ENCODE results near the gene CTNNBL1. TPM values are rescaled to one million over a fixed set of nuclear protein-coding genes. Genes with fewer than 3 reads are reported as not detected.

The CTNNBL1 gene
- total RNA-seq, 1 experiment from 2014 or later, result 49.9 TPM

DNA sequence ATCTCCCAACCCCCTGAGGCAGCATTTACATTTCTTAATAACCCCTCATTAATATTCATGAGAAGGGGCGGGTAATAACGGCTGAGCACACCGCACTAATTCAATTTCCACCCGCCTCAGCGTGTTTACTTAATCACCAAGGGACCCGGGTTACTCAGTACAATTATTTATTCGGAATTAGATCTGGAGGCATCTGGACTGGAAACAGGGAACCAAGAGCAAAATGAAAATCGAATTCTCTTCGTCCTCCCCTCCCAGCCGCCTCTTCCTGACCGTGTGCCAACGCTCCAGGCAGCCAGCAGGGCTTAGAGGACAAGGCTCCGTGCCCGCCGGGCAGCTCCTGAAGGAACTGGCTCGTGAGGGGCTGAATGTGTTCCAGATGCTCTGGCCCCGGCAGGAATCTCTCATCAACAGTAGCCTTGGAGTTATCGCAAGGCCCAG lies 23.5 kb upstream of the CTNNBL1 start:
- intact Hi-C loops (cut with micrococcal nuclease), result no loop called here
- H3K36me3 ChIP-seq (ENCODE audit: low read depth, low read length), result no peaks in the 10 kb centered on the region
- no TSS peak for BruUV-seq (replicated peaks)
- H3K27ac ChIP-seq (ENCODE audit: low read length), result no peak overlapping the region
- H2AFZ ChIP-seq (ENCODE audit: low read length), result peak overlapping the region; percentile 20; the same call in 1 of the 2 replicates
- CTCF ChIA-PET, result no interaction called here
- H3K27me3 ChIP-seq (ENCODE audit: low read length), result peaks cover 4% of the 10 kb centered on the region; the same call in 1 of the 2 replicates
- peak overlapping the region; percentile 66 for H3K4me2 ChIP-seq (ENCODE audit: low read length)
- 0 out of 2 replicates have a peak, but pooled peaks cover 2% of the 10 kb centered on the region for H3K9me3 ChIP-seq (ENCODE audit: low read length)
- H4K20me1 ChIP-seq (ENCODE audit: low read length), result no peaks in the 10 kb centered on the region
- POLR2A ChIA-PET (ENCODE audit: unreplicated experiment), result no interaction called here
- no peak for TF ChIP-seq EZH2phosphoT487 (IDR thresholded peaks at IDR 0.05; ENCODE audit: borderline replicate concordance, low read length)
- no peak for TF ChIP-seq EZH2 (IDR thresholded peaks at IDR 0.05; ENCODE audit: low read length, unreplicated experiment)
- H3K9ac ChIP-seq (ENCODE audit: low read length), result no peak overlapping the region
- H3K4me3 ChIP-seq (ENCODE audit: low read length), result peak overlapping the region; percentile 50
- no peaks in the 10 kb centered on the region for H3F3A ChIP-seq (ENCODE audit: low read length, unreplicated experiment)
- H3K4me1 ChIP-seq (ENCODE audit: insufficient read depth, low read length), result peaks cover 12% of the 10 kb centered on the region
- ATAC-seq (peak; percentile 46; the same call in 1 of the 2 replicates), DNase-seq (no peak)
- no peaks in the 10 kb centered on the region for H3K79me2 ChIP-seq (ENCODE audit: low read length)
- H3K9me2 ChIP-seq (replicated peaks; ENCODE audit: low read length), result no peaks in the 10 kb centered on the region

DNA sequence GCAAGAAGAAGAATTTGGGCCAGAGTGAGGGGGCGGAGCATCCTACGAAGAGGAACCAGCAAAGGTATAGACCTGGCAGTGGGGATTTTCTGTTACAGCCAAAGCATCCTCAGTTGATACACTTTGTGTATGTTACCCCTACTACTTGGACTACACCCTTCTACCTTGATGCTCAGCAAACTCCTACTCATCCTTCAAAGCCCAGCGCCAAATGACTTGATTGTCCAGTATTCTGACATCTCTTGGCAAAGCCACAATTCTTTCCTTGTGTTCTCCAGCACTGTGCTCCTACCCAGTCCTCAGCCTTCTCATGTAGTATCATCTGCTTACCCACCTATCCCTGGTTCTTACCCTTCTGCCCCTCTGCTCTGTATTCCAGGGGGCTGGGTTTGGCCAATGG lies 21.7 kb upstream of the CTNNBL1 start:
- Histone ChIP-seq H3K4me2 (ENCODE audit: low read length) (no peak overlapping the region), H3K36me3 (ENCODE audit: low read depth, low read length) (no peaks in the 10 kb centered on the region), H3K4me3 (ENCODE audit: low read length) (no peak overlapping the region), H3K4me1 (ENCODE audit: insufficient read depth, low read length) (peaks cover 12% of the 10 kb centered on the region), H2AFZ (ENCODE audit: low read length) (no peak overlapping the region), H3K79me2 (ENCODE audit: low read length) (no peaks in the 10 kb centered on the region), H3K9ac (ENCODE audit: low read length) (no peak overlapping the region), H4K20me1 (ENCODE audit: low read length) (no peaks in the 10 kb centered on the region), H3K27ac (ENCODE audit: low read length) (no peak overlapping the region), H3K9me3 (ENCODE audit: low read length) (no peaks in the 10 kb centered on the region), H3K27me3 (ENCODE audit: low read length) (peaks cover 4% of the 10 kb centered on the region; the same call in 1 of the 2 replicates), H3F3A (ENCODE audit: low read length, unreplicated experiment) (no peaks in the 10 kb centered on the region), H3K9me2 (replicated peaks; ENCODE audit: low read length) (no peaks in the 10 kb centered on the region)
- DNase-seq (no peak), ATAC-seq (no peak)
- intact Hi-C loops (cut with micrococcal nuclease), result no loop called here
- BruUV-seq (replicated peaks), result no TSS peak
- TF ChIP-seq EZH2phosphoT487 (IDR thresholded peaks at IDR 0.05; ENCODE audit: borderline replicate concordance, low read length), result no peak
- no peak for TF ChIP-seq EZH2 (IDR thresholded peaks at IDR 0.05; ENCODE audit: low read length, unreplicated experiment)
- CTCF ChIA-PET, result no interaction called here
- POLR2A ChIA-PET (ENCODE audit: unreplicated experiment), result no interaction called here

GRCh38 chr20:37673444-37673843 lies 20.4 kb upstream of the CTNNBL1 start:
- no TSS peak for BruUV-seq (replicated peaks)
- DNase-seq (no peak), ATAC-seq (no peak)
- TF ChIP-seq CTCF (conservative IDR thresholded peaks at IDR 0.05; ENCODE audit: low read depth, low read length), result no peak
- no peak for TF ChIP-seq EZH2 (IDR thresholded peaks at IDR 0.05; ENCODE audit: low read length, unreplicated experiment)
- no peak for TF ChIP-seq EZH2phosphoT487 (IDR thresholded peaks at IDR 0.05; ENCODE audit: borderline replicate concordance, low read length)
- Histone ChIP-seq H4K20me1 (ENCODE audit: low read length) (no peaks in the 10 kb centered on the region), H3K9ac (ENCODE audit: low read length) (no peak overlapping the region), H3K4me1 (ENCODE audit: insufficient read depth, low read length) (peaks cover 17% of the 10 kb centered on the region), H2AFZ (ENCODE audit: low read length) (no peak overlapping the region), H3K4me3 (ENCODE audit: low read length) (no peak overlapping the region), H3K27ac (ENCODE audit: low read length) (no peak overlapping the region), H3K4me2 (ENCODE audit: low read length) (no peak overlapping the region), H3K27me3 (ENCODE audit: low read length) (peaks cover 4% of the 10 kb centered on the region; the same call in 1 of the 2 replicates), H3K79me2 (ENCODE audit: low read length) (no peaks in the 10 kb centered on the region), H3K9me3 (ENCODE audit: low read length) (no peaks in the 10 kb centered on the region), H3K36me3 (ENCODE audit: low read depth, low read length) (no peaks in the 10 kb centered on the region), H3F3A (ENCODE audit: low read length, unreplicated experiment) (no peaks in the 10 kb centered on the region), H3K9me2 (replicated peaks; ENCODE audit: low read length) (no peaks in the 10 kb centered on the region)
- POLR2A ChIA-PET (ENCODE audit: unreplicated experiment), result no interaction called here
- intact Hi-C loops (cut with micrococcal nuclease), result no loop called here
- CTCF ChIA-PET, result no interaction called here

GRCh38 chr20:37676440-37676839 lies 17.4 kb upstream of the CTNNBL1 start:
- Histone ChIP-seq H3K79me2 (ENCODE audit: low read length) (no peaks in the 10 kb centered on the region), H3F3A (ENCODE audit: low read length, unreplicated experiment) (no peaks in the 10 kb centered on the region), H3K9ac (ENCODE audit: low read length) (no peak overlapping the region), H4K20me1 (ENCODE audit: low read length) (no peaks in the 10 kb centered on the region), H3K4me2 (ENCODE audit: low read length) (no peak overlapping the region), H3K9me3 (ENCODE audit: low read length) (no peaks in the 10 kb centered on the region), H3K27me3 (ENCODE audit: low read length) (no peaks in the 10 kb centered on the region; the same call in 1 of the 2 replicates), H3K4me3 (ENCODE audit: low read length) (no peak overlapping the region), H3K27ac (ENCODE audit: low read length) (no peak overlapping the region), H3K4me1 (ENCODE audit: insufficient read depth, low read length) (peaks cover 7% of the 10 kb centered on the region), H3K9me2 (replicated peaks; ENCODE audit: low read length) (no peaks in the 10 kb centered on the region), H3K36me3 (ENCODE audit: low read depth, low read length) (no peaks in the 10 kb centered on the region), H2AFZ (ENCODE audit: low read length) (no peak overlapping the region)
- ATAC-seq, result no peak
- CTCF ChIA-PET, result no interaction called here
- POLR2A ChIA-PET (ENCODE audit: unreplicated experiment), result no interaction called here
- BruUV-seq (replicated peaks), result no TSS peak
- DNase-seq, result no peak
- intact Hi-C loops (cut with micrococcal nuclease), result no loop called here
- no peak for TF ChIP-seq EZH2phosphoT487 (IDR thresholded peaks at IDR 0.05; ENCODE audit: borderline replicate concordance, low read length)
- TF ChIP-seq CTCF (conservative IDR thresholded peaks at IDR 0.05; ENCODE audit: low read depth, low read length), result no peak
- no peak for TF ChIP-seq EZH2 (IDR thresholded peaks at IDR 0.05; ENCODE audit: low read length, unreplicated experiment)
